GM12878 (cell line): ENCODE results near the gene NHS. TPM values are rescaled to one million over a fixed set of nuclear protein-coding genes. Genes with fewer than 3 reads are reported as not detected.

Experiments used
- ATAC-seq: fragments of 200-7000 bp; cut with Tn5 transposase; 3 replicates; pipeline ENCODE4 v1.9.1; 2020; ENCODE audit warnings: mild to moderate bottlenecking, moderate library complexity
- BruUV-seq: library from RNA; stranded (reverse); fragments of 400-500 nt; replicated peaks from 2 replicates; lab custom pipeline; 2021; lab: Mats Ljungman, UMichigan
- CTCF ChIA-PET: fragments of 300-600 bp; sonication (Branson Sonifier 250); formaldehyde crosslinking; extraction: SDS; loops from one replicate; lab custom pipeline; 2021; ENCODE audit warnings: inconsistent platforms; lab: Yijun Ruan, JAX
- POLR2A ChIA-PET: fragments of 350-600 bp; formaldehyde crosslinking; extraction: SDS; loops from one replicate; lab custom pipeline; 2021; ENCODE audit warnings: inconsistent platforms; lab: Charles Lee
- RAD21 ChIA-PET: fragments of 300-600 bp; sonication (Branson Sonifier 250); formaldehyde crosslinking; loops from one replicate; lab custom pipeline; 2023; ENCODE audit warnings: antibody characterized with exemption; ENCODE audit not compliant: unreplicated experiment; lab: Charles Lee
- SMC1A ChIA-PET: fragments of 300-600 bp; sonication (Branson Sonifier 250); formaldehyde crosslinking; loops from one replicate; lab custom pipeline; 2023; ENCODE audit not compliant: unreplicated experiment, uncharacterized antibody; lab: Charles Lee
- DNase-seq: peaks from one replicate; pipeline ENCODE4 v3.0.0-alpha.2; 2011; ENCODE audit warnings: low read depth, low spot score
- FAIRE-seq: peaks from 3 replicates; lab custom pipeline; 2011; peaks lifted over from hg19 to GRCh38; lab: Jason Lieb, UNC
- H2AFZ ChIP-seq: 2 replicates; pipeline ENCODE4 v1.6.0; 2011; ENCODE audit warnings: low read depth, low read length, control low read depth; ENCODE audit not compliant: control insufficient read depth
- H3K27ac ChIP-seq: 2 replicates; pipeline ENCODE4 v1.5.1; 2011; ENCODE audit warnings: control low read depth; ENCODE audit not compliant: control insufficient read depth, insufficient read depth
- H3K27me3 ChIP-seq, 2 experiments: replicated peaks in 1 of 2; 2 replicates each; pipeline versions ENCODE4 v1.6.0 to v1.6.1; 2011; ENCODE audit warnings: low read length in 1 of 2; ENCODE audit not compliant: control insufficient read depth in 2 of 2, insufficient read depth in 2 of 2
- H3K36me3 ChIP-seq, 2 experiments: 2 replicates each; pipeline ENCODE4 v1.5.1; 2011; ENCODE audit warnings: low read length in 1 of 2; ENCODE audit not compliant: control insufficient read depth in 2 of 2, insufficient read depth in 2 of 2
- H3K4me1 ChIP-seq: 2 replicates; pipeline ENCODE4 v1.6.1; 2011; ENCODE audit warnings: mild to moderate bottlenecking, low read length, moderate library complexity, mixed read lengths; ENCODE audit not compliant: control insufficient read depth, insufficient read depth
- H3K4me2 ChIP-seq: 2 replicates; pipeline ENCODE4 v1.6.0; 2011; ENCODE audit warnings: control low read depth; ENCODE audit not compliant: control insufficient read depth, insufficient read depth
- H3K4me3 ChIP-seq: fragments of 200-600 bp; sonication (generic); 2 replicates; pipeline ENCODE4 v1.5.1; 2016
- H3K79me2 ChIP-seq: 2 replicates; pipeline ENCODE4 v1.6.0; 2011; ENCODE audit warnings: low read length; ENCODE audit not compliant: control insufficient read depth, insufficient read depth
- H3K9ac ChIP-seq: 2 replicates; pipeline ENCODE4 v1.8.0; 2011; ENCODE audit warnings: low read length, control low read depth, mixed read lengths; ENCODE audit not compliant: control insufficient read depth, insufficient read depth
- H3K9me3 ChIP-seq: replicated peaks from 3 replicates; pipeline ENCODE4 v1.5.1; 2011; ENCODE audit warnings: mild to moderate bottlenecking, low read length; ENCODE audit not compliant: control insufficient read depth, insufficient read depth
- H4K20me1 ChIP-seq: 2 replicates; pipeline ENCODE4 v1.6.0; 2011; ENCODE audit not compliant: control insufficient read depth, insufficient read depth
- ATF7 ChIP-seq: fragments of 450-650 bp; IDR thresholded peaks from 2 replicates; pipeline ENCODE4 v1.6.1; 2016; ENCODE audit warnings: low read depth, mild to moderate bottlenecking
- BHLHE40 ChIP-seq, 2 experiments: fragments of 450-650 bp in 1 of 2; IDR thresholded peaks; 2 replicates each; pipeline ENCODE4 v1.6.1; 2011 to 2017; ENCODE audit warnings: low read depth in 2 of 2, borderline replicate concordance in 1 of 2, improper control_type of control experiment in 1 of 2, low read length in 1 of 2, mild to moderate bottlenecking in 1 of 2
- CBFB ChIP-seq: IDR thresholded peaks from 2 replicates; pipeline ENCODE4 v1.6.1; 2016; ENCODE audit warnings: antibody characterized with exemption, low read depth
- E2F4 ChIP-seq: IDR thresholded peaks from 2 replicates; pipeline ENCODE4 v1.6.1; 2012; ENCODE audit warnings: low read depth, low read length, improper control_type of control experiment
- FOXK2 ChIP-seq: fragments of 450-650 bp; IDR thresholded peaks from 2 replicates; pipeline ENCODE4 v1.6.1; 2017; ENCODE audit warnings: mild to moderate bottlenecking, moderate library complexity
- HDAC6 ChIP-seq: fragments of 200-600 bp; sonication (generic); IDR thresholded peaks from one replicate; pipeline ENCODE4 v1.8.0; 2017; ENCODE audit warnings: antibody characterized with exemption; ENCODE audit not compliant: unreplicated experiment
- MTA2 ChIP-seq: fragments of 450-650 bp; IDR thresholded peaks from 2 replicates; pipeline ENCODE4 v1.6.1; 2016; ENCODE audit warnings: low read depth, mild to moderate bottlenecking, moderate library complexity
- MXI1 ChIP-seq: fragments of 150-350 bp; IDR thresholded peaks from 2 replicates; pipeline ENCODE4 v1.6.1; 2011; ENCODE audit warnings: low read depth, mild to moderate bottlenecking, inconsistent platforms, low read length, improper control_type of control experiment
- PAX5 ChIP-seq: IDR thresholded peaks from 2 replicates; pipeline ENCODE4 v1.6.1; 2011; ENCODE audit warnings: low read depth, low read length, borderline replicate concordance
- REST ChIP-seq: IDR thresholded peaks from 2 replicates; pipeline ENCODE4 v1.6.1; 2012; ENCODE audit warnings: mild to moderate bottlenecking, low read depth, low read length
- SMAD5 ChIP-seq: IDR thresholded peaks from 2 replicates; pipeline ENCODE4 v1.6.1; 2016; ENCODE audit warnings: antibody characterized with exemption, low read depth
- SREBF1 ChIP-seq: IDR thresholded peaks from 2 replicates; pipeline ENCODE4 v1.6.1; 2012; ENCODE audit warnings: mild to moderate bottlenecking, low read length
- ZNF622 ChIP-seq: fragments of 450-650 bp; IDR thresholded peaks from 2 replicates; pipeline ENCODE4 v1.6.1; 2017; ENCODE audit warnings: mild to moderate bottlenecking, inconsistent platforms
- WGBS: methylation state at CpG from one replicate; pipeline ENCODE4 v1.1.6; 2016; ENCODE audit warnings: low lambda C conversion rate; ENCODE audit not compliant: insufficient replicate concordance, insufficient coverage; ENCODE audit errors: missing lambda C conversion rate; 5-methylcytosine and 5-hydroxymethylcytosine counted together
- in situ Hi-C: fragments of 300-500 bp; cut with MboI; formaldehyde crosslinking; loops from 9 replicates; pipeline ENCODE4 v1.14.3; 2018; ENCODE audit warnings: mixed read lengths
- intact Hi-C: fragments of 100-400 bp; cut with micrococcal nuclease; formaldehyde crosslinking; loops from one replicate; pipeline ENCODE4 v1.14.2; 2022; ENCODE audit not compliant: unreplicated experiment
- polyA plus RNA-seq, 11 experiments: library from polyadenylated mRNA; depleted of rRNA in 4 of 11; unstranded in 6 of 11; stranded (reverse) in 5 of 11; fragments of >200 nt; fragmentation: Nextera tagmentation in 4 of 11; fragmentation: Illumina TruSeq in 1 of 11; extraction: Ambion mirVana in 4 of 11; extraction: Trizol in 1 of 11; gene quantifications; 1 replicate in 1 of 11; 2 replicates in 10 of 11; pipeline versions ENCODE4 v1.2.1 to v1.2.3, GENCODE V29; 2011 to 2016; ENCODE audit warnings: inconsistent platforms in 2 of 11, missing spikeins in 2 of 11, low read depth in 1 of 11
- total RNA-seq, 4 experiments: library from RNA; depleted of rRNA in 3 of 4; stranded (reverse); fragments of >200 nt in 3 of 4; fragmentation: Illumina TruSeq in 1 of 4; extraction: Trizol in 1 of 4; gene quantifications; 2 replicates each; pipeline versions ENCODE4 v1.2.1 to v1.2.3, GENCODE V29; 2013 to 2021
- TF ChIP-seq, protein P1 (sequence below), 3 experiments: IDR thresholded peaks in 2 of 3; conservative IDR thresholded peaks in 1 of 3; 2 replicates each; pipeline ENCODE4 v1.5.1; 2011; ENCODE audit warnings: low read depth in 3 of 3, low read length in 3 of 3, mild to moderate bottlenecking in 3 of 3, control low read depth in 2 of 3, moderate library complexity in 2 of 3, inconsistent platforms in 1 of 3, mixed read lengths in 1 of 3; ENCODE audit not compliant: control insufficient read depth in 2 of 3, insufficient read depth in 1 of 3; ENCODE audit errors: extremely low read depth in 1 of 3
- TF ChIP-seq, protein P2 (sequence below): fragments of 450-650 bp; IDR thresholded peaks from 2 replicates; pipeline ENCODE4 v1.6.1; 2017; ENCODE audit warnings: mild to moderate bottlenecking, moderate library complexity

Gene NHS
- total and polyA plus RNA-seq, 10 of the 15 experiments (the other 5 are each of a cell fraction or from before 2014, with no cell fraction given): under 0.01 to 0.07 (median 0.03) TPM; not detected in 7

DNA sequence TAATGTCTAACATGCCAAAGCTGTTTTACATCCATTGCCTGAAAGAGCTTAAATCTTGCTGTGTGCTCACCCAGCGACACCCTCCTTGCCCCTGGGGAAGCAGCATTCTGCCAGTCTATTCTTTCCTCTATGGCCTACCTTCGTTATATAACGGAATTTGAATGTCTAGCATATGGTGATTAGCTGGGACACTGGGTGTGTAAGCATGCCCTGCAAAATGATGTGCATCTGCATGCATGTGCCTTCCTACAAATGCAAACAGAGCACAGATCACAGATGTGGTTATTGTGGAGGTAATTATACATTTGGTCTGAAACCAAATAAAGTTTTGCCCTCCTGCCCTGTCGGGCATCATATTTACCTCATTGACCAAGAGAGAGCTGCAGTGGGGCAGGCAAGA, 90.8 kb downstream of the NHS start:
- RAD21 ChIA-PET: no interaction called here
- H3K4me2 ChIP-seq: no peak overlapping the region
- TF ChIP-seq REST: no peak
- TF ChIP-seq SREBF1: no peak
- TF ChIP-seq SMAD5: no peak
- no peak for TF ChIP-seq FOXK2
- no peak for TF ChIP-seq ATF7
- TF ChIP-seq, protein P1, sequence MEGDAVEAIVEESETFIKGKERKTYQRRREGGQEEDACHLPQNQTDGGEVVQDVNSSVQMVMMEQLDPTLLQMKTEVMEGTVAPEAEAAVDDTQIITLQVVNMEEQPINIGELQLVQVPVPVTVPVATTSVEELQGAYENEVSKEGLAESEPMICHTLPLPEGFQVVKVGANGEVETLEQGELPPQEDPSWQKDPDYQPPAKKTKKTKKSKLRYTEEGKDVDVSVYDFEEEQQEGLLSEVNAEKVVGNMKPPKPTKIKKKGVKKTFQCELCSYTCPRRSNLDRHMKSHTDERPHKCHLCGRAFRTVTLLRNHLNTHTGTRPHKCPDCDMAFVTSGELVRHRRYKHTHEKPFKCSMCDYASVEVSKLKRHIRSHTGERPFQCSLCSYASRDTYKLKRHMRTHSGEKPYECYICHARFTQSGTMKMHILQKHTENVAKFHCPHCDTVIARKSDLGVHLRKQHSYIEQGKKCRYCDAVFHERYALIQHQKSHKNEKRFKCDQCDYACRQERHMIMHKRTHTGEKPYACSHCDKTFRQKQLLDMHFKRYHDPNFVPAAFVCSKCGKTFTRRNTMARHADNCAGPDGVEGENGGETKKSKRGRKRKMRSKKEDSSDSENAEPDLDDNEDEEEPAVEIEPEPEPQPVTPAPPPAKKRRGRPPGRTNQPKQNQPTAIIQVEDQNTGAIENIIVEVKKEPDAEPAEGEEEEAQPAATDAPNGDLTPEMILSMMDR (IDR thresholded peaks at IDR 0.05 in 2 of 3, conservative IDR thresholded peaks at IDR 0.05 in 1 of 3; ENCODE audit: control insufficient read depth in 2 of 3, extremely low read depth in 1 of 3, insufficient read depth in 1 of 3, low read depth in 3 of 3, low read length in 3 of 3): no peak
- TF ChIP-seq PAX5: no peak
- TF ChIP-seq MTA2: no peak
- TF ChIP-seq, protein P2, sequence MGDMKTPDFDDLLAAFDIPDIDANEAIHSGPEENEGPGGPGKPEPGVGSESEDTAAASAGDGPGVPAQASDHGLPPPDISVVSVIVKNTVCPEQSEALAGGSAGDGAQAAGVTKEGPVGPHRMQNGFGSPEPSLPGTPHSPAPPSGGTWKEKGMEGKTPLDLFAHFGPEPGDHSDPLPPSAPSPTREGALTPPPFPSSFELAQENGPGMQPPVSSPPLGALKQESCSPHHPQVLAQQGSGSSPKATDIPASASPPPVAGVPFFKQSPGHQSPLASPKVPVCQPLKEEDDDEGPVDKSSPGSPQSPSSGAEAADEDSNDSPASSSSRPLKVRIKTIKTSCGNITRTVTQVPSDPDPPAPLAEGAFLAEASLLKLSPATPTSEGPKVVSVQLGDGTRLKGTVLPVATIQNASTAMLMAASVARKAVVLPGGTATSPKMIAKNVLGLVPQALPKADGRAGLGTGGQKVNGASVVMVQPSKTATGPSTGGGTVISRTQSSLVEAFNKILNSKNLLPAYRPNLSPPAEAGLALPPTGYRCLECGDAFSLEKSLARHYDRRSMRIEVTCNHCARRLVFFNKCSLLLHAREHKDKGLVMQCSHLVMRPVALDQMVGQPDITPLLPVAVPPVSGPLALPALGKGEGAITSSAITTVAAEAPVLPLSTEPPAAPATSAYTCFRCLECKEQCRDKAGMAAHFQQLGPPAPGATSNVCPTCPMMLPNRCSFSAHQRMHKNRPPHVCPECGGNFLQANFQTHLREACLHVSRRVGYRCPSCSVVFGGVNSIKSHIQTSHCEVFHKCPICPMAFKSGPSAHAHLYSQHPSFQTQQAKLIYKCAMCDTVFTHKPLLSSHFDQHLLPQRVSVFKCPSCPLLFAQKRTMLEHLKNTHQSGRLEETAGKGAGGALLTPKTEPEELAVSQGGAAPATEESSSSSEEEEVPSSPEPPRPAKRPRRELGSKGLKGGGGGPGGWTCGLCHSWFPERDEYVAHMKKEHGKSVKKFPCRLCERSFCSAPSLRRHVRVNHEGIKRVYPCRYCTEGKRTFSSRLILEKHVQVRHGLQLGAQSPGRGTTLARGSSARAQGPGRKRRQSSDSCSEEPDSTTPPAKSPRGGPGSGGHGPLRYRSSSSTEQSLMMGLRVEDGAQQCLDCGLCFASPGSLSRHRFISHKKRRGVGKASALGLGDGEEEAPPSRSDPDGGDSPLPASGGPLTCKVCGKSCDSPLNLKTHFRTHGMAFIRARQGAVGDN: no peak
- no peak for TF ChIP-seq CBFB
- no peak for TF ChIP-seq E2F4
- TF ChIP-seq BHLHE40 (IDR thresholded peaks at IDR 0.05; ENCODE audit: borderline replicate concordance in 1 of 2, low read depth in 2 of 2, low read length in 1 of 2): no peak
- TF ChIP-seq ZNF622: no peak
- TF ChIP-seq MXI1: no peak
- no peak for TF ChIP-seq HDAC6

More for the DNA sequence above, 90.8 kb downstream of the NHS start:
- no peak for ATAC-seq
- no peaks in the 10 kb centered on the region for H3K79me2 ChIP-seq
- H3K4me3 ChIP-seq: no peak overlapping the region
- H2AFZ ChIP-seq: no peak overlapping the region
- H3K9ac ChIP-seq: no peak overlapping the region
- no peaks in the 10 kb centered on the region for H3K36me3 ChIP-seq
- intact Hi-C loops: no loop called here
- H3K27ac ChIP-seq: no peak overlapping the region
- SMC1A ChIA-PET: no interaction called here
- WGBS: 15% methylated on average over 4 of the region's 4 CpGs
- no peaks in the 10 kb centered on the region for H3K4me1 ChIP-seq
- in situ Hi-C loops: no loop called here
- no TSS peak for BruUV-seq
- POLR2A ChIA-PET: no interaction called here
- FAIRE-seq: no peak
- CTCF ChIA-PET: no interaction called here
- no peaks in the 10 kb centered on the region for H3K27me3 ChIP-seq
- H3K9me3 ChIP-seq: no peaks in the 10 kb centered on the region
- H4K20me1 ChIP-seq: no peaks in the 10 kb centered on the region
- DNase-seq: no peak
